Caki2 (cell line): Measurements from ENCODE around the gene LPCAT3. TPM values are rescaled to one million over a fixed set of nuclear protein-coding genes. Genes with fewer than 3 reads are reported as not detected.

Experiments used
- DNase-seq: peaks from one replicate; pipeline ENCODE4 v3.0.0-alpha.2; 2015; ENCODE audit warnings: low read depth
- in situ Hi-C: cut with HindIII; loops from 2 replicates; pipeline ENCODE4 v1.10.0; 2016; ENCODE audit warnings: low sequenced_read_pairs, low pct_unique_long_range_greater_than_20kb, mixed read lengths
- total RNA-seq: library from RNA; depleted of rRNA; stranded (reverse); fragments of >200 nt; shearing (Covaris generic); gene quantifications from 2 replicates; pipeline ENCODE4 v1.2.3, GENCODE V29; 2014; ENCODE audit warnings: low replicate concordance

The LPCAT3 gene
- total RNA-seq, 1 experiment from 2014 or later: 19.5 TPM

GRCh38 chr12:6975297-6976032 is 42.8 kb downstream of the LPCAT3 start:
- DNase-seq: no peak
- in situ Hi-C loops: no loop called here

GRCh38 chr12:6974180-6974579 is 44.1 kb downstream of the LPCAT3 start:
- DNase-seq: no peak
- in situ Hi-C loops: no loop called here

DNA sequence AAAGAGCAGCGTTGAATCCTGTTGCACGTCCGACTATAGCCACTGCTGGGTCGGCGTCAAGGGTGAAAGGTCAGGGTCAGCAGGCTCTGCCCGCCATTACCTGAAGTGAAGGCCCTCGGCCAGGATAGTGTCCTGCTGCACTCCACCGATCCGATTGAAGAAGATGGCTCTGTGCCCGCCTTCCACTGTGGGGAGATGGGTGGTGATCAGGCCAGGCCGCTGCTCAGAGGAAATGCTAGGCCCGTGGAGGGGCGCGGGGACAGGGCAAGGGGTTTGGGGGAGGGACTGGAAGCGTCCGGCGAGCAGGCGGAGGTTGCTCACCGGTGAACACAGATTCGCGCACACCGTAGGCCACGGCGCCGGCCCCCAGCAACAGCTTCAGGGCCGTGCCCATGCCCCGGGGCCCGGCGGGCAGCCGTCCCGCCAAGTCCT is 48.2 kb downstream of the LPCAT3 start:
- no peak for DNase-seq
- in situ Hi-C loops: no loop called here

GRCh38 chr12:6968426-6968825 is 49.9 kb downstream of the LPCAT3 start:
- DNase-seq: no peak
- in situ Hi-C loops: no loop called here

GRCh38 chr12:6967651-6968100 is 50.6 kb downstream of the LPCAT3 start:
- in situ Hi-C loops: no loop called here

GRCh38 chr12:6966351-6966750 is 51.9 kb downstream of the LPCAT3 start:
- DNase-seq: no peak
- in situ Hi-C loops: no loop called here

More at GRCh38 chr12:6967651-6968100, 50.6 kb downstream of the LPCAT3 start:
- DNase-seq: no peak

- no peak for DNase-seq
- in situ Hi-C loops: no loop called here
Measured at GRCh38 chr12:6965714-6966113, 52.6 kb downstream of the LPCAT3 start.

- peak; percentile 75 for DNase-seq
- in situ Hi-C loops: no loop called here
Measured at GRCh38 chr12:6965026-6965661, 53.1 kb downstream of the LPCAT3 start.

- DNase-seq: no peak
- in situ Hi-C loops: no loop called here
Measured at GRCh38 chr12:6964605-6965025, 53.7 kb downstream of the LPCAT3 start.

DNA sequence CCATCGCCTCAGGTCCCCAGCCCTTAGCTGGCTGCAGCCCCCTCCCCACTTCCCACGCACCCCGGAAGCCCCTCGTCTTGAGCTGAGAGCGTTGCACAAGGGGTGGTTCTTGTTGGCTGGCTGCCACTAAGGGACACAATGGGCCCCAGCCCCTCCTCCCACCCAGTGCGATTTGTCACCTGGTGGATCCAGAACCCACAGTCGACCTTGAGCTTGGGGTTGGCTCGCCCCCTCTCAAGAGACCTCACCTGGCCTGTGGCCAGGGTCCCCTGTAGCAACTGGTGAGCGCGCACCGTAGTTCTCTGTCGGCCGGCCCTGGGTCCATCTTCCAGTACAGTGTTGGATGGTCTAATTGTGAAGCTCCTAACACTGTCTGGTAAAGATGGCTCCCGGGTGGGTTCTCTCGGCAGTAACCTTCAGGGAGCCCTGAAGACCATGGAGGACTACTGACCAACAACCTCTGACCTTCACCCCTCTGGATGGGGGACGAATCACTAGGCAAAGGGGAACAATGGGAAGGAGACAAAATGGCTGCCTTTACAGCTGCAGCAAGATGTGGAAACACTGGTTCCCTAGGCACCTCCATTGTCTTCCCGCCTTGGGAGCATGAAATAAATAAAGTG is 54.4 kb downstream of the LPCAT3 start:
- in situ Hi-C loops: no loop called here
- no peak for DNase-seq

- DNase-seq: no peak
- in situ Hi-C loops: no loop called here
Measured at GRCh38 chr12:6963016-6963731, 55.1 kb downstream of the LPCAT3 start.

- DNase-seq: no peak
- in situ Hi-C loops: no loop called here
Measured at GRCh38 chr12:6962285-6963015, 55.8 kb downstream of the LPCAT3 start.

DNA sequence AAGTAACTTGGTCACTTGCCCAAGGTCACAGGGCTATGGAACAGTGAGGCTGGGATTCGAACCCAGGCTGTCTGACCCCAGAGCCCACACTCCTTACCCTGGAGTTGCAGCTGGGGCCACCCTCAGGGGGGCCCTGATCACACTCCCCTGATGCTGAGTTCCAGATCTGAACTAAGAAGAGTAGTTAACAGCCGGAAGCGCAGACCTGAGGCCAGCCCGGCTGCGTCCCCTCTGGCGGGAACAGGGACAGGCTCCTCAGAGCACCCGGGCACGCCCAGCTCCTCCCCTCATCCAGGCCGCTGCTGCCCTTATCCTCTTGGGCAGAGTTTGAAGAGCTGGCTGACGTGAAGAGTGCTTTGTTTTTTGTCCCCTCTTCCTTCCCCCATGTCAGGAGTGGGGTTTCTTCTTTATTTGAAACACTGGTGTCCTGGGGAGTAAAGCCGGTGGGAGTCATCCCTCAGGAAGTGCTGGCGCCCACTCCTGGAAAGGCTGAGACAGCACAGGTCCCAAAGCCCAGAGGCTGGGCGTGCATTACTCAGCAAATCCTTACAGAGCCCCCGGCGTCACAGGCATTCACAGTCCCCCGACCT is 56.5 kb downstream of the LPCAT3 start:
- peak; percentile 59 for DNase-seq
- in situ Hi-C loops: no loop called here

DNA sequence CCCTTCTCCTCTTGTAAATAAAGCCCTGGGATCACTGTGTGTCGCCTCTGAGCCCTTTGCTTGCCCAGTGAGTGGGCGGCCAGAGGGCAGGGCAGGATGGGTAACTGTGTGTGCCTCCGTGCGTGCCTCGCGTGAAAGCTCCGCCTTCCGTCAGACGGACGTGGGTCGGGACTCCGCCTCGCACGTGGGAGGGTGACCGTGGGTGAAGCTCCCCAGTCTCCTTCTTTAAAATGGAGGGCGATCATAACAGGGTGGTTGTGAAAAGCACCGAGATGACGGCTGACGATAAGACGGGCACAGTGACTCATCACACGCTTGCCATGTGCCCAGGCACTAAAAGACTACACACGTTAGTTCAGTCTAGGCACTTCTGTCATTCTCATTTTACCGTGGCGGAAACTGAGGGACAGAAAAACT is 57.0 kb downstream of the LPCAT3 start:
- DNase-seq: no peak
- in situ Hi-C loops: no loop called here

DNA sequence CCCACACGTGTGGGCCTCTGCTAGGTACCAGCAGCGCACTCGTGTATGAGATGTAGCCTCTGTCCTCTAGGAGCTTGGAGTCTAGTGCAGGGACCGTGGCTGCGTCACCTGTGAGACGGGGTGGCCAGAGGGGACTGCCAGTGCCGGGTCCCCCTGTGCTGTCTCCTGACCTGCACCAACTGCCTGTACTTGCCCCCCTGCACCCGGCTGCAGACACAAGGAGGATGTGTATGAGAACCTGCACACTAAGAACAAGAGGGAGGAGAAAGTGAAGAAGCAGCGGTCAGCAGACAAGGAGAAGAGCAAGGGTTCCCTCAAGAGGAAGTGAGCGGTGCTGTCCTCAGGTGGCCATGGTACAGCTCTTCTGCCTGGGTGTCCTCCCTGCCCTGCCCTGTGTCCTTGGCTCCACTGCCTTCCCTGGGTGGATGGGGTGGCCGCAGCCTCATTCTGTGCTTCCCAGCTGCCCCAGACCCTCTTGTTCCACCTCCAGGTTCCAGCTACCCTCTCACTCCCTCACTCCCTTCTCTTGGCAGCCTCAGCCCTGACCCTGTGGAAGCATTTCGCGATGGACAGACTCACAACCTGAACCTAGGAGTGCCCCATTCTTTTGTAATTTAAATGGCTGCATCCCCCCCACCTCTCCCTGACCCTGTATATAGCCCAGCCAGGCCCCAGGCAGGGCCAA is 57.5 kb downstream of the LPCAT3 start:
- DNase-seq: no peak
- in situ Hi-C loops: no loop called here

DNA sequence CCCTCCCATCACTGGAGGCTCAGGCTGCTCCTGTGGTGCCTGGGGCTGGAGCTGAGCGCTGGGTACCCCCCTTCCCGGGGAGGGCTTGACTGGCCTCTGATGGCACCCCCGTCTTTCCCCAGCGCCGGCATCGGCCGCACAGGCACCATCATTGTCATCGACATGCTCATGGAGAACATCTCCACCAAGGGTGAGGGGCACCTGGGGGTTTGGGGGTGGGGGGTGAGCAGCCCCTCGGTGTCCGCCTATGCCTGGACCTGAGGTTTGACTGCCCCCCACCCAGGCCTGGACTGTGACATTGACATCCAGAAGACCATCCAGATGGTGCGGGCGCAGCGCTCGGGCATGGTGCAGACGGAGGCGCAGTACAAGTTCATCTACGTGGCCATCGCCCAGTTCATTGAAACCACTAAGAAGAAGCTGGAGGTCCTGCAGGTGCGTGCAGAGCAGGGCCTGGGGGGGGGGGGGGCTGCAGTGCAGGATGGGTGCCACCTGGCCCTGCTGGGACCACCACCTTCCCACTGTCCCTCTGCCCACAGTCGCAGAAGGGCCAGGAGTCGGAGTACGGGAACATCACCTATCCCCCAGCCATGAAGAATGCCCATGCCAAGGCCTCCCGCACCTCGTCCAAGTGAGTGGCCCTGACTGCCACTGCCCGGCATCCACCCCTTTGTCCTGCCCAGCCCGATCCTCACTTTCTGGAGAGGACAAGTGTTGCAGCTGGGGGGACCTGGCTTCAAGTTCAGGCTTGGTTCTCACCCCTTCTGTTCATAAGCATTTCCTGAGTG is 58.3 kb downstream of the LPCAT3 start:
- in situ Hi-C loops: no loop called here
- DNase-seq: no peak
